ENCODE measurements around the gene NF1.

- TF ChIP-seq, protein P1, sequence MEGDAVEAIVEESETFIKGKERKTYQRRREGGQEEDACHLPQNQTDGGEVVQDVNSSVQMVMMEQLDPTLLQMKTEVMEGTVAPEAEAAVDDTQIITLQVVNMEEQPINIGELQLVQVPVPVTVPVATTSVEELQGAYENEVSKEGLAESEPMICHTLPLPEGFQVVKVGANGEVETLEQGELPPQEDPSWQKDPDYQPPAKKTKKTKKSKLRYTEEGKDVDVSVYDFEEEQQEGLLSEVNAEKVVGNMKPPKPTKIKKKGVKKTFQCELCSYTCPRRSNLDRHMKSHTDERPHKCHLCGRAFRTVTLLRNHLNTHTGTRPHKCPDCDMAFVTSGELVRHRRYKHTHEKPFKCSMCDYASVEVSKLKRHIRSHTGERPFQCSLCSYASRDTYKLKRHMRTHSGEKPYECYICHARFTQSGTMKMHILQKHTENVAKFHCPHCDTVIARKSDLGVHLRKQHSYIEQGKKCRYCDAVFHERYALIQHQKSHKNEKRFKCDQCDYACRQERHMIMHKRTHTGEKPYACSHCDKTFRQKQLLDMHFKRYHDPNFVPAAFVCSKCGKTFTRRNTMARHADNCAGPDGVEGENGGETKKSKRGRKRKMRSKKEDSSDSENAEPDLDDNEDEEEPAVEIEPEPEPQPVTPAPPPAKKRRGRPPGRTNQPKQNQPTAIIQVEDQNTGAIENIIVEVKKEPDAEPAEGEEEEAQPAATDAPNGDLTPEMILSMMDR (IDR thresholded peaks at IDR 0.05) = no peak
- TF ChIP-seq EZH2 (IDR thresholded peaks at IDR 0.05; ENCODE audit: borderline replicate concordance, insufficient read depth, low read depth, low read length, poor library complexity, severe bottlenecking) = no peak
Observed at GRCh38 chr17:31313982-31314781, 219.4 kb downstream of the NF1 start, which contains the start of gene EVI2B.
